Measurements from ENCODE around the gene GPR143. TPM values are rescaled to one million over a fixed set of nuclear protein-coding genes. Genes with fewer than 3 reads are reported as not detected.

The GPR143 gene
- total and polyA plus RNA-seq, 10 of the 15 experiments (the other 5 are each of a cell fraction or from before 2014, with no cell fraction given) = 0.05 to 0.31 (median 0.15) TPM; not detected in 5

DNA sequence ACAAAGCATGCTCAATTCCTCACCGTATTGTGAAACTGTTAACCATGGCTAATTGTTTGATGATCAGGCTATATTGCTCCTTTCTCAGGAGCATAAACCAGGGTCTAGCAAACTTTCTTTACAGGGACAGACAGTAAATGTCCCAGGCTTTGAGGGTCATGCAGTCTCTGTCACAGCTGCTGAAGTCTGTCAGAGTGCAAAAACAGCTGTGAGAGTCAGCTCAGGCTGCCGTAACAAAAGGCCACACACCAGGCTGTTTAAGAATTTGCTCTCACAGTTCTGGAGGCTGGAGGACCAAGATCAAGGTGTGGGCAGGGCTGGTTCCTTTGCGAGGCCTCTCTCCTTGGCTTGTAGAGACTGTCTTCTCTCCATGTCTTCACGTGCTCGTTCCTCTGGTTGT lies 75.6 kb downstream of the GPR143 start (continued):
- TF ChIP-seq, protein P1, sequence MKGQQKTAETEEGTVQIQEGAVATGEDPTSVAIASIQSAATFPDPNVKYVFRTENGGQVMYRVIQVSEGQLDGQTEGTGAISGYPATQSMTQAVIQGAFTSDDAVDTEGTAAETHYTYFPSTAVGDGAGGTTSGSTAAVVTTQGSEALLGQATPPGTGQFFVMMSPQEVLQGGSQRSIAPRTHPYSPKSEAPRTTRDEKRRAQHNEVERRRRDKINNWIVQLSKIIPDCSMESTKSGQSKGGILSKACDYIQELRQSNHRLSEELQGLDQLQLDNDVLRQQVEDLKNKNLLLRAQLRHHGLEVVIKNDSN (IDR thresholded peaks at IDR 0.05; ENCODE audit: borderline replicate concordance, extremely low read length, insufficient read depth, low read depth, low read length) = no peak
- no peak for TF ChIP-seq CEBPB (IDR thresholded peaks at IDR 0.05; ENCODE audit: borderline replicate concordance in 1 of 2, low read depth in 2 of 2, low read length in 2 of 2)
- TF ChIP-seq HCFC1 (IDR thresholded peaks at IDR 0.05; ENCODE audit: low read length) = no peak

DNA sequence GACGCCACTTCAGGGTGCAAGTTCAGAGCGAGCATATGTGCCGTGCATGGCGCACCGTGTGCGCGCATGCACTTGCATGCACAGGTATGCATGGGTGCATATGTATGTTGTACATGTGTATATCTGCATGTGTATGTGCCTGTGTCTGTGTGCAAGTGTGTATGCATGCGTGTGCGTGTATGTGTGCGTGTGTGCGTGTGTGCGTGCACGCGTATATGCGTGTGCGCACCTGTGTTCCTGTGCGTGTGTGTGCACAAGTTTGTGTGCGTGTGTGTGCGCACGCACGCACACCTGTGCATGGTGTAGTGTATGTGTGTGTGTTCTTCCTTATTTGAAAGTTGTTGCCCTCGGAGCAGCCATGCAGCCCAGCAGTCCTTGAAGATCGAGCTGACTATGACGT lies 76.8 kb downstream of the GPR143 start:
- Histone ChIP-seq H3K9ac (ENCODE audit: control insufficient read depth, insufficient read depth, low read length) (no peak overlapping the region), H4K20me1 (ENCODE audit: control insufficient read depth, insufficient read depth) (no peaks in the 10 kb centered on the region), H3K79me2 (ENCODE audit: control insufficient read depth, insufficient read depth, low read length) (no peaks in the 10 kb centered on the region), H3K36me3 (ENCODE audit: control insufficient read depth in 2 of 2, insufficient read depth in 2 of 2, low read length in 1 of 2) (peaks cover 0 to 2% of the 10 kb centered on the region in 2 experiments; a peak in 1 of 4 replicates), H3K4me2 (ENCODE audit: control insufficient read depth, insufficient read depth) (no peak overlapping the region), H3K27ac (ENCODE audit: control insufficient read depth, insufficient read depth) (no peak overlapping the region), H3K9me3 (replicated peaks; ENCODE audit: control insufficient read depth, insufficient read depth, low read length) (no peaks in the 10 kb centered on the region; the same call in 2 of the 3 replicates), H2AFZ (ENCODE audit: control insufficient read depth, low read depth, low read length) (no peak overlapping the region), H3K27me3 (replicated peaks in 1 of 2; ENCODE audit: control insufficient read depth in 2 of 2, insufficient read depth in 2 of 2, low read length in 1 of 2) (no peaks in the 10 kb centered on the region), H3K4me1 (ENCODE audit: control insufficient read depth, insufficient read depth, low read length) (no peaks in the 10 kb centered on the region), H3K4me3 (no peak overlapping the region)
- POLR2A ChIA-PET = no interaction called here
- BruUV-seq (replicated peaks) = no TSS peak
- ATAC-seq (no peak), FAIRE-seq (no peak), DNase-seq (ENCODE audit: low read depth, low spot score) (no peak)
- in situ Hi-C loops (cut with MboI) = no loop called here
- CTCF ChIA-PET = no interaction called here
- SMC1A ChIA-PET (ENCODE audit: uncharacterized antibody, unreplicated experiment) = no interaction called here
- RAD21 ChIA-PET (ENCODE audit: unreplicated experiment) = no interaction called here
- WGBS (ENCODE audit: insufficient coverage, insufficient replicate concordance, low lambda C conversion rate, missing lambda C conversion rate) = 87% methylated on average over 24 of the region's 24 CpGs
- TF ChIP-seq, protein P2, sequence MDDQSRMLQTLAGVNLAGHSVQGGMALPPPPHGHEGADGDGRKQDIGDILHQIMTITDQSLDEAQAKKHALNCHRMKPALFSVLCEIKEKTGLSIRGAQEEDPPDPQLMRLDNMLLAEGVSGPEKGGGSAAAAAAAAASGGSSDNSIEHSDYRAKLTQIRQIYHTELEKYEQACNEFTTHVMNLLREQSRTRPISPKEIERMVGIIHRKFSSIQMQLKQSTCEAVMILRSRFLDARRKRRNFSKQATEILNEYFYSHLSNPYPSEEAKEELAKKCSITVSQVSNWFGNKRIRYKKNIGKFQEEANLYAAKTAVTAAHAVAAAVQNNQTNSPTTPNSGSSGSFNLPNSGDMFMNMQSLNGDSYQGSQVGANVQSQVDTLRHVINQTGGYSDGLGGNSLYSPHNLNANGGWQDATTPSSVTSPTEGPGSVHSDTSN (IDR thresholded peaks at IDR 0.05; ENCODE audit: insufficient replicate concordance, low read depth, low read length) = peak; percentile 31
- TF ChIP-seq, protein P3, sequence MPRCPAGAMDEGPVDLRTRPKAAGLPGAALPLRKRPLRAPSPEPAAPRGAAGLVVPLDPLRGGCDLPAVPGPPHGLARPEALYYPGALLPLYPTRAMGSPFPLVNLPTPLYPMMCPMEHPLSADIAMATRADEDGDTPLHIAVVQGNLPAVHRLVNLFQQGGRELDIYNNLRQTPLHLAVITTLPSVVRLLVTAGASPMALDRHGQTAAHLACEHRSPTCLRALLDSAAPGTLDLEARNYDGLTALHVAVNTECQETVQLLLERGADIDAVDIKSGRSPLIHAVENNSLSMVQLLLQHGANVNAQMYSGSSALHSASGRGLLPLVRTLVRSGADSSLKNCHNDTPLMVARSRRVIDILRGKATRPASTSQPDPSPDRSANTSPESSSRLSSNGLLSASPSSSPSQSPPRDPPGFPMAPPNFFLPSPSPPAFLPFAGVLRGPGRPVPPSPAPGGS (IDR thresholded peaks at IDR 0.05; ENCODE audit: borderline replicate concordance, insufficient read depth, low read depth, low read length, poor library complexity, severe bottlenecking) = peak; percentile 84
- TF ChIP-seq TCF3 (IDR thresholded peaks at IDR 0.05; ENCODE audit: borderline replicate concordance, insufficient read depth, low read depth, low read length) = peak; percentile 62; the same call in 1 of the 2 replicates
- no peak for TF ChIP-seq PAX8 (IDR thresholded peaks at IDR 0.05)
- no peak for TF ChIP-seq SREBF2 (IDR thresholded peaks at IDR 0.05; ENCODE audit: low read length)
- TF ChIP-seq EGR1 (IDR thresholded peaks at IDR 0.05; ENCODE audit: borderline replicate concordance in 1 of 2, low read depth in 2 of 2, low read length in 2 of 2) = no peak
- no peak for TF ChIP-seq RELA (IDR thresholded peaks at IDR 0.05; ENCODE audit: borderline replicate concordance, partially characterized antibody)
- intact Hi-C loops (cut with micrococcal nuclease; ENCODE audit: unreplicated experiment) = no loop called here

Data from GM12878 (cell line).